Kasumi-1 (cell line): ENCODE measurements around the gene RNPS1.
A peak's percentile ranks its signal among the peaks of the same experiment; 100 is the strongest.

Source experiments
- DNase-seq, 2 experiments: peaks; one replicate each; lab custom pipeline; 2025; lab: John Stamatoyannopoulos, UW

Gene RNPS1

GRCh38 chr16:2267913-2268666 is at the start of gene RNPS1:
RNPS1 (minus strand) TSS chr16:2268126; CDS start chr16:2264643, 3,483 bp downstream.
- DNase-seq = peak; percentile 52 to 57

- no peak for DNase-seq
Observed at GRCh38 chr16:2317231-2318020, 49.5 kb upstream of the RNPS1 start.

- DNase-seq = no peak
Observed at GRCh38 chr16:2308089-2308962, 40.4 kb upstream of the RNPS1 start.

- DNase-seq = no peak
Observed at GRCh38 chr16:2299915-2300192, 31.9 kb upstream of the RNPS1 start.

GRCh38 chr16:2299121-2299914 is 31.4 kb upstream of the RNPS1 start:
- DNase-seq = no peak

- DNase-seq = no peak
Observed at GRCh38 chr16:2298621-2299020, 30.7 kb upstream of the RNPS1 start.

GRCh38 chr16:2297506-2297860 is 29.6 kb upstream of the RNPS1 start:
- no peak for DNase-seq

GRCh38 chr16:2296661-2297505 is 29.0 kb upstream of the RNPS1 start:
- DNase-seq = no peak

- peak in 1 of 2 experiments; percentile 9 for DNase-seq
Observed at GRCh38 chr16:2295056-2295798, 27.3 kb upstream of the RNPS1 start.

- DNase-seq = no peak
Observed at GRCh38 chr16:2292221-2292620, 24.3 kb upstream of the RNPS1 start.

- DNase-seq = no peak
Observed at GRCh38 chr16:2289282-2289681, 21.4 kb upstream of the RNPS1 start.

- peak; percentile 49 to 52 for DNase-seq
Observed at GRCh38 chr16:2288726-2289125, 20.8 kb upstream of the RNPS1 start.

- DNase-seq = no peak
Observed at GRCh38 chr16:2287916-2288547, 20.1 kb upstream of the RNPS1 start.

GRCh38 chr16:2286550-2286949 is 18.6 kb upstream of the RNPS1 start:
- DNase-seq = no peak

- no peak for DNase-seq
Observed at GRCh38 chr16:2285731-2286191, 17.8 kb upstream of the RNPS1 start.

GRCh38 chr16:2284797-2285576 is 17.1 kb upstream of the RNPS1 start:
- DNase-seq = no peak

- DNase-seq = no peak
Observed at GRCh38 chr16:2284001-2284770, 16.3 kb upstream of the RNPS1 start.
